ENCODE measurements around the gene DCAF6.

The DCAF6 gene

DNA sequence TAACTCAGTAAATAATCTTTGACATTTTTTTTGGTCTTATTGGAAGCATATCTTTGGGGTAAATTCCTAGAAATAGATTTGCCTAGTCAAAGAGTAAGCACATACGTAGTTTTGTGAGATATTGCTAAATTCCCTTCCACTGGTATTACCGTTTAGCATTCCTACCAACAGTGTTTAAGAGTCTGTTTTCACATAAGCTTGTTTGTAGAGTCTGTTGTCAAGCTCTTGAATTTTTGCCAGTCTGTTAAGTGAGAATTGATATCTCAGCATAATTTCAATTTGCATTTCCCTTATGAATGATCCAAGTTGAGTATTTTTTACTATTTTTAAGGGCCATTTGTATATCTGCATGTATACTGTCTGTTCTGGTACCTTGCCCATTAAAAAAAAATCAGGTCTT is 37.3 kb downstream of the DCAF6 start:
- DNase-seq, result no peak

DNA sequence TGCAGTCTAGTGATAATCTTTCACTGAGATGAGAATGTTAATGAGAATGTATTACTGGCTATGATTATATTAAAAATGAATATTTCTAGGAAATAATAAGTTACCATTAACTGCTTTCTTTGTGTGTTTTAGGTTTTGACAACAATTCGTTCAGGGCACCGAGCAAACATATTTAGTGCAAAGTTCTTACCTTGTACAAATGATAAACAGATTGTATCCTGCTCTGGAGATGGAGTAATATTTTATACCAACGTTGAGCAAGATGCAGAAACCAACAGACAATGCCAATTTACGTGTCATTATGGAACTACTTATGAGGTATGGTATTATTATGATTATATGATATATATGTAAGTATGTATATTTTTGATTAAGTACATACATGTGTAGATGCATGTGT is 38.2 kb downstream of the DCAF6 start:
- no peak for DNase-seq

- DNase-seq, result no peak
These were observed 40.8 kb downstream of the DCAF6 start for GRCh38 chr1:167977245-167977644.

DNA sequence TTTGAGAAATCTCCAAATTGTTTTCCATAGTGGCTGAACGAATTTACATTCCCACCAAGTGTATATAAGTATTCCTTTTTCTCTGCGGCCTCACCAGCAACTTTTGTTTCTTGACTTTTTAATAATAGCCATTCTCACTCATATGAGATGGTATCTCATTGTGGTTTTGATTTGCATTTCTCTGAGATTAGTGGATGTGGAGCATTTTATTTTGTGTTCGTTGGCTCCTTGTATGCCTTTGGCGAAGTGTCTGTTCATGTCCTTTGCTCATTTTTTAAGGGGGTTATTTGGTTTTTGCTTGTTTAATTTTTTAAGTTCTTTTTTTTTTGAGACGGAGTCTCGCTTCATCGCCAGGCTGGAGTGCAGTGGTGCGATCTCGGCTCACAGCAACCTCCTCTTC is 45.5 kb downstream of the DCAF6 start:
- no peak for DNase-seq

DNA sequence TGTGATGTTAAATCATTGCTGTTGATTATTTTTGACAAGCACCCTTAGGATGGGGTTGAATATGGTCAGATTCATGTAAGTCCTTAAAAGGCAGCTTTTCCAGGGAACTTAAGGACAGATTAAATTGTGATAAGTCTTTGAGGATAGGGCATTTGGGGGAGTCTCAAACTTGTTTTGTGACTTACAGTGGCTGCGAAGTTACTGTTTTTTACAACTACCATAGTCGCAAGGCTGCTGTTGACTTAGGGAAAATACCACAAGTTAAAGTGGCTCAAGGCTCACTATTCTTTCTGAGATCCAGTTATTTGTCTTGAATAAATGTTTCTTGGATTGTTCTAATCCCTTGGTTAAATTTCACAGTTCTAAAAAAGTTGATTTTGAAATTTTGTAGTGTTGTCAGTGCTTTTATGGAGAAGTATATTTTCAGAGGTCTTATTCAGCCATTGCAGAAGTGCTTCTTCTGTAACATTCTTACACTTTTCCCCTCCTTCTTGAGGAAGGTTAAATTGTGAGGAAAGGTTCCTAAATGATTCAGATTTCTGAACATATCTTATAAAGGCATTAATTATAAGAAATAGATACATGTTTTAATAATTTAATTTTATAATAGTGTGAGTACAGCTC is 47.4 kb downstream of the DCAF6 start:
- DNase-seq, result no peak

GRCh38 chr1:167984886-167985489 is 48.5 kb downstream of the DCAF6 start:
- DNase-seq, result no peak

DNA sequence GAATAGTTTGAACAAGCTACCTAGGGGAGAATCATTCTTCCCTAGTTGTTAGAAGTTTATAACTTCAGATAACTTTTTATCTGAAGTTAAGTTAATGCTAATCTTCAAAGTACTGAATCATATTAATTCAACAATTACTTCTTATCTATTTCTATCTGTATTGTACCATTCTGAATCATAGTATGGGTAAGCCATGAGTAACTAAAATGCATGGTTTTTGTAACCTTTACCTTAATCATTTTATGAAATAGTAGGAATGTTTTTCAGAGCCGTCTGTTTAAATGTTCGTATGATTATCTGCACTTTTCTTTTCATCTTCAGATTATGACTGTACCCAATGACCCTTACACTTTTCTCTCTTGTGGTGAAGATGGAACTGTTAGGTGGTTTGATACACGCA is 50.7 kb downstream of the DCAF6 start:
- no peak for DNase-seq

DNA sequence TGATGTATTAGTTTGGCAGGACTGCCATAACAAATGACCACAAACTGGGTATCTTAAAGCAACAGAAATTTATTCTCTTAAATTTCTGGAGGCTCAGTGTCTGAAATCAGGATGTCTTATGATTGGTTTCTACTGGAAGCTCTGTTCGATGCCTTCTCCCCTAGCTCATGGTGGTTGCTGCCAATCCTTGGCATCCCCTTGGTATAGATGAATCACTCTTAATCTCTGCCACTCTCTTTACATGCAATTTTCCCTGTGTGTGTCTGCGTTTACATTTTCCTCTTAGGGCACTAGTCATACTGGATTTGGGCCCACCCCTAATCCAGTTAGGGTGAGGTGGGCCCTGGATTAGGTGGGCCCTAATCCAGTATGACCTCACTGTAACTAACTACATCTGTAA is 55.1 kb downstream of the DCAF6 start:
- no peak for DNase-seq

DNA sequence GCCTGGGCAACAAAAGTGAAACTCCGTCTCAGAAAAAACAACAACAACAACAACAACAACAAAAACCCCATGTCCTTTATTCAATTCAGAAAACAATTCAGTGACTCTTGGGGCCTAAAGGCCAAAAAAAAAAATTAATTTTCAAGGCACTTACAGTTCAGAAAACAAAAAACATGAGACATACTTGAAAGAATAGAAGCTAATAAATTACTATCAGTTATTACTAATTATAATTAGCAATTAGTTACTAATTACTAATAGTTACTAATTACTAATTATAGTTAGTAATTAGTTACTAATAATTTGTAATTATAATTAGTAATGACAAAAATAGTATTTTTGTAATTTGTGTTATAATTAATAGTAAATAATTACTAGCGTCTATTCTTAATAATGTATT is 57.2 kb downstream of the DCAF6 start:
- DNase-seq, result no peak

DNA sequence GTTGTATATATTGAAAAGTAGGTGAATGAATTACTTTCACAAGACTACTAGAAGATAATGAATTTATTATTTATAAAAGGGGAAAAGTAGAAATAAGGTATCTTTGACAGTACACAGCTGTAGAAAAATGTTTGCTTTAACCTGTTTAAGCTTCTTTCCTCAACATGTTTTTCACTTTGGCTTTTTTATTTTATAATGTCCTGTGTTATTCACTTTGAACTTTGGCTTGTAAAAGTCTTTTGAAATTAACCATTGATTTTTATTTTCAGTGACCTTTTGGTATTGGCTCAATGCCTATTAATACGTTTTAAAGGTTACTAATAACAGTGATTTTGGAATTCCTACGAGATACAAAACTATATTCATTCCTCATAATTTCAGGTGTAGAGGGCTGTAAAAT is 58.1 kb downstream of the DCAF6 start:
- no peak for DNase-seq

DNA sequence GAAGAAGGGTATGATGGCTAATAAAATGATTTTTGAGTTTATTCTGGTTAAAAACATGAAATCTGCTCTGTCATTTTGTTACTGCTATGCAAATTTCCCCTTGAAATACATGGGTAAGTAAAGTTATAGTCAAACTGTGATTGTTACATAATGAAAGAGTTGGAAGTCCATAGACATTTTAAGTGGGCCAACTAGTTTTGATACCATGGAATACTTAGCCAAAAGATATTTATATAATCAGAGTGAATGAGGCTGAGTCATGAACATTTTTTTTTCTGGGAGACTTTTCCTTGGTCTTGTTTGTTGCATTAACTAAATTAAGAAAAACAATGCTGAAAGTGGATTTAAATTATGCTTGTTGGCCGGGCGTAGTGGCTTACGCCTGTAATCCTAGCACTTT is 58.6 kb downstream of the DCAF6 start:
- no peak for DNase-seq

DNA sequence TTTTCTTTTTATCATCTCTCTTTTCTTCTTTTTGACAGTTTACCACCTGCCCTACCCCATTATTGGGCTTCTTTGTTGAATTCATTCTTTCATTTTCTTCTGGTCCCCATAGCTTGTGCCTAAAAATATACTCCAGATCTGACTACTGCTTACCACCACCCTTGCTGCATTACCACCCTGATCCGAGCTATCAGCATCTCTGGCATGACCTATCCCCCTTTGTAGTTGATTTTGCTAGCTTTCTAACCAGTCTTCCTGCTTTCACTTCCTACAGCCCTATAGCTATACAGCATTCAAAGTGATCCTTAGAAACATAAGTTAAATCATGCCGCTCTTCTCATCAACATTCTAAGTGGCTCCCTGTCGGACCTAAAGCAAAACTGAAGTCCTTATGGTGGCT is 59.8 kb downstream of the DCAF6 start:
- DNase-seq, result no peak

- DNase-seq, result no peak
These were observed 60.6 kb downstream of the DCAF6 start for GRCh38 chr1:167997037-167997575.

GRCh38 chr1:167999877-168000276 is 63.4 kb downstream of the DCAF6 start:
- no peak for DNase-seq

- DNase-seq, result no peak
These were observed 64.2 kb downstream of the DCAF6 start for GRCh38 chr1:168000656-168001055.

- no peak for DNase-seq
These were observed 64.7 kb downstream of the DCAF6 start for GRCh38 chr1:168001213-168001612.

DNA sequence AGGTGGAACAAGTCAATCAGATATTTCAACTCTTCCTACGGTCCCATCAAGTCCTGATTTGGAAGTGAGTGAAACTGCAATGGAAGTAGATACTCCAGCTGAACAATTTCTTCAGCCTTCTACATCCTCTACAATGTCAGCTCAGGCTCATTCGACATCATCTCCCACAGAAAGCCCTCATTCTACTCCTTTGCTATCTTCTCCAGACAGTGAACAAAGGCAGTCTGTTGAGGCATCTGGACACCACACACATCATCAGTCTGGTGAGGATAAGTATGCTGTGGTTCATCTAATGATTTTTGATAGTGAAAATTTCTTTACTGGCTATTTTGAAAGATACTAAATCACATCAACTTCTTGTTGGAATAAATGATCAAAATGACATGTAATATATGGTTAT is 68.0 kb downstream of the DCAF6 start:
- no peak for DNase-seq

- no peak for DNase-seq
These were observed 69.0 kb downstream of the DCAF6 start for GRCh38 chr1:168005529-168005928.

GRCh38 chr1:168007691-168008090 is 71.2 kb downstream of the DCAF6 start:
- no peak for DNase-seq

DNA sequence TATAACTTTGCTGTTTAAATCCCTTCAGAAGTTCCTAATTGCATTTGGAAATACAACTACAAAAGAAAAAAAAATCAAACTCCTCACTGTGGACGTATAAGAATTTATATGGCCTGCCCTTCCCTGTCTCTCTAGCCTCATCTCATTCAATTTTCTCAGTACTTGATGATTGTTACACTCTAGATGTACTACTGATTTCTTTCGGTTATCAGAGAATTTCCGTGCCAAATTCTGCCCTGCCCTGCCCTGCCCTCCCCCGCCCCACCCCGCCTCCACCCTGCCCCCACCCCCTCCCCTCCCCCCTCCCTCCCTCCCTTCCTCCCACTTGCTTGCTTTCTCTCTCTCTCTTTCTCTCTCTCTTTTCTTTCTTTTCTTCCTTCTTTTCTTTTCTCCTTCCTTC is 72.1 kb downstream of the DCAF6 start:
- no peak for DNase-seq

- no peak for DNase-seq
These were observed 72.8 kb downstream of the DCAF6 start for GRCh38 chr1:168009322-168009721.

DNA sequence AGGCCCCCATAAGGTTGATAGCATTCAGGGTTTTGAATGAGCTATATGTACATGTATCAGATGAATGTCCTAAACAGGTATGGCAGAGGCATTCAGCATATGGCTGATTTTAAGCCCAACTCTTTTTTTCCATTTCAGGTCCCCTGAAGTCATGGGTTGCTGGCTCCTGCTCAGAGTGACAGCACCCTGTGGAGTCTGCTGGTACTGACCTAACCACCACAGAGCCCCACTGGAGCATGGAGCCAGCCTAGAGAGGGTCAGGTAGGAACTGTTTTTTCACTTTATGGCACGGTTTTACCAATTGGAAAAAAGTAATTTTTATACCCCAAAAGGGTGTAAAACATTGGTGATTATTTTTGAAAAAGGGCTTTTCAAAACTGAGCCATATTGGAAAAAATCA is 82.9 kb downstream of the DCAF6 start:
- DNase-seq, result no peak

DNA sequence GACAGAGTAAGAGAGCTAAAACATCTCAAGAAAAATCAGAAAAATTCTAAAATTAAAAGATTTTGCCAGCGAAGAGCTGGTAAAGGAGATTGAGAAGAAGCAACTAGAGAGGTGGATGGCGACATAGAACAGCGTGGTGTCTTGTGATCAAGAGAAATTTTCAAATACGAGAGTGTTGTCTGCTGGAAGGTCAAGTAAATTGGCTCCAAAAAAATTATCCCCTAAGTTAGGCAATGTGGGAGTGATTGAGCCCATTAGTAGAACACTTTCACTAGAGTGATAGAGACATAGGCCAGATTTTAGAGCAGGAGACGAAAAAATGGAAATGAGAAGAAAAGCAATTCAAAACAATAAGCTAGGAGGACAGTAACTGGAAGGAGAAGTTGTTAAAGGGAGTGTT is 94.7 kb downstream of the DCAF6 start:
- DNase-seq, result no peak

DNA sequence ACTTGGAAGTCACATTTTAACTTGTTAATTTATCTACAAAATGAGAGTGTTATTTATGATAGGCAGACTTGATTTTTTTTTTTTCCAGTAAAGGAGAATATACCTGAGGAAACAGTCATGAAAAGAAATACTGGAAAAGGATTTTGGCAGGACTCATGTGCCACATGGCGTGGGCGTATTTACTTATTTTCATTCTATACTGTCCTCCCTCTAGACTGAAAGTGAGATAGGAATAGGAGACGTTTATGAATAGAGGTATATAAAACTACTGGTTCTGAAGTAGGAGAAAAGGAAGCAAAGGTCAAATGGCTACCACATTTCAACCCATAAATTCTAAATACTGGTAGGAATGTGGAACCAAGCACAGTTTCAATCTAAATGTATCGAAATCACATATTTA is 95.1 kb downstream of the DCAF6 start:
- DNase-seq, result no peak

- DNase-seq, result no peak
These were observed 95.5 kb downstream of the DCAF6 start for GRCh38 chr1:168032029-168032428.

Measured in SW 1271 (cell line).